GM18868 (cell line): ENCODE measurements around the gene FADS1.

ENCODE experiments used
- ATAC-seq: cut with Tn5 transposase; IDR thresholded peaks from one replicate; pipeline ENCODE4 v1.9.1; 2021; ENCODE audit warnings: mild to moderate bottlenecking, moderate library complexity; ENCODE audit not compliant: unreplicated experiment

The FADS1 gene

GRCh38 chr11:61778920-61779650 is 37.7 kb downstream of the FADS1 start:
- no peak for ATAC-seq

- no peak for ATAC-seq
Measured at GRCh38 chr11:61778357-61778886, 38.4 kb downstream of the FADS1 start.

GRCh38 chr11:61777234-61778090 is 39.3 kb downstream of the FADS1 start:
- ATAC-seq: no peak

GRCh38 chr11:61776561-61777075 is 40.2 kb downstream of the FADS1 start:
- ATAC-seq: peak; percentile 67

GRCh38 chr11:61775606-61776554 is 40.9 kb downstream of the FADS1 start:
- ATAC-seq: no peak

GRCh38 chr11:61775106-61775505 is 41.7 kb downstream of the FADS1 start:
- ATAC-seq: no peak

GRCh38 chr11:61774411-61774810 is 42.4 kb downstream of the FADS1 start:
- no peak for ATAC-seq

- no peak for ATAC-seq
Measured at GRCh38 chr11:61773809-61774208, 43.0 kb downstream of the FADS1 start.

- ATAC-seq: no peak
Measured at GRCh38 chr11:61773356-61773755, 43.4 kb downstream of the FADS1 start.

GRCh38 chr11:61771985-61772455 is 44.8 kb downstream of the FADS1 start:
- no peak for ATAC-seq

- ATAC-seq: no peak
Measured at GRCh38 chr11:61771195-61771894, 45.5 kb downstream of the FADS1 start.

- no peak for ATAC-seq
Measured at GRCh38 chr11:61769946-61770683, 46.7 kb downstream of the FADS1 start.

- ATAC-seq: no peak
Measured at GRCh38 chr11:61769169-61769920, 47.5 kb downstream of the FADS1 start.

- ATAC-seq: no peak
Measured at GRCh38 chr11:61768376-61769076, 48.3 kb downstream of the FADS1 start.

GRCh38 chr11:61766353-61766841 is 50.4 kb downstream of the FADS1 start:
- no peak for ATAC-seq

GRCh38 chr11:61765550-61766253 is 51.1 kb downstream of the FADS1 start:
- no peak for ATAC-seq
